OCI-LY3 (cell line): ENCODE data around the gene SLC25A23.

ENCODE experiments used
- H2AFZ ChIP-seq: fragments of 200-600, 300-600 bp; shearing (Covaris generic); 2 replicates; pipeline ENCODE4 v1.6.0; 2014; ENCODE audit warnings: antibody characterized with exemption, low read depth, low read length
- H3K27ac ChIP-seq: fragments of 200-600, 300-600 bp; sonication (generic); 2 replicates; pipeline ENCODE4 v1.5.1; 2014; ENCODE audit warnings: mild to moderate bottlenecking, low read length, moderate library complexity, mixed read lengths
- H3K27me3 ChIP-seq: fragments of 200-600, 300-600 bp; sonication (generic); 2 replicates; pipeline ENCODE4 v1.6.1; 2014; ENCODE audit warnings: low read depth, low read length, mixed read lengths
- H3K36me3 ChIP-seq: fragments of 200-600, 300-600 bp; sonication (generic); replicated peaks from 2 replicates; pipeline ENCODE3; 2014; ENCODE audit warnings: low read depth, low read length, mixed read lengths
- H3K4me1 ChIP-seq: fragments of 300-600, 200-600 bp; sonication (generic); 2 replicates; pipeline ENCODE4 v1.6.1; 2014; ENCODE audit warnings: low read length, mixed read lengths
- H3K4me2 ChIP-seq: fragments of 200-600, 300-600 bp; sonication (generic); 2 replicates; pipeline ENCODE4 v1.6.1; 2014; ENCODE audit warnings: low read length, mixed read lengths
- H3K4me3 ChIP-seq: fragments of 300-600, 200-600 bp; sonication (generic); 2 replicates; pipeline ENCODE4 v1.5.1; 2014; ENCODE audit warnings: antibody characterized with exemption, mild to moderate bottlenecking, low read length, moderate library complexity
- H3K79me2 ChIP-seq: fragments of 300-600, 200-600 bp; shearing (Covaris generic); 2 replicates; pipeline ENCODE4 v1.6.1; 2014; ENCODE audit warnings: mild to moderate bottlenecking, low read length, mixed read lengths
- H3K9ac ChIP-seq: fragments of 300-600, 200-600 bp; shearing (Covaris generic); 2 replicates; pipeline ENCODE4 v1.6.0; 2014; ENCODE audit warnings: mild to moderate bottlenecking, low read length, moderate library complexity
- H3K9me3 ChIP-seq: fragments of 200-600, 300-600 bp; shearing (Covaris generic); 2 replicates; pipeline ENCODE4 v1.6.1; 2014; ENCODE audit warnings: low read length, mixed read lengths; ENCODE audit not compliant: insufficient read depth
- H4K20me1 ChIP-seq: fragments of 200-600, 300-600 bp; sonication (generic); 2 replicates; pipeline ENCODE4 v1.6.1; 2016; ENCODE audit warnings: low read length, mixed read lengths; ENCODE audit not compliant: insufficient read depth
- CTCF ChIP-seq: fragments of 200-600, 300-600 bp; sonication (generic); IDR thresholded peaks from 2 replicates; pipeline ENCODE4 v1.5.1; 2014; ENCODE audit warnings: antibody characterized with exemption, low read length, low read depth
- EZH2phosphoT487 ChIP-seq: fragments of 200-600 bp; shearing (Covaris generic); IDR thresholded peaks from 2 replicates; pipeline ENCODE4 v1.6.1; 2018; ENCODE audit warnings: antibody characterized with exemption, mixed run types, low read depth

SLC25A23 gene

GRCh38 chr19:6453951-6454565 is 5.5 kb downstream of the SLC25A23 start:
- Histone ChIP-seq H2AFZ (no peak overlapping the region), H3K4me2 (no peak overlapping the region), H3K9me3 (peaks cover 18% of the 10 kb centered on the region; the same call in 1 of the 2 replicates), H3K36me3 (peaks cover 75% of the 10 kb centered on the region), H3K4me1 (peaks cover 12% of the 10 kb centered on the region), H3K4me3 (no peak overlapping the region), H4K20me1 (no peaks in the 10 kb centered on the region), H3K27ac (no peak overlapping the region), H3K27me3 (no peaks in the 10 kb centered on the region), H3K79me2 (peaks cover 19% of the 10 kb centered on the region), H3K9ac (no peak overlapping the region)
- TF ChIP-seq CTCF: no peak
- TF ChIP-seq EZH2phosphoT487: no peak

GRCh38 chr19:6452899-6453298 is 6.7 kb downstream of the SLC25A23 start:
- Histone ChIP-seq H3K4me3 (no peak overlapping the region), H3K4me1 (peaks cover 4% of the 10 kb centered on the region), H3K27ac (no peak overlapping the region), H2AFZ (no peak overlapping the region), H3K36me3 (peaks cover 75% of the 10 kb centered on the region), H3K9me3 (peaks cover 18% of the 10 kb centered on the region; the same call in 1 of the 2 replicates), H3K4me2 (no peak overlapping the region), H4K20me1 (no peaks in the 10 kb centered on the region), H3K9ac (no peak overlapping the region), H3K27me3 (no peaks in the 10 kb centered on the region), H3K79me2 (peaks cover 7% of the 10 kb centered on the region)
- TF ChIP-seq EZH2phosphoT487 (no peak), CTCF (no peak)

GRCh38 chr19:6452223-6452614 is 7.4 kb downstream of the SLC25A23 start:
- H3K4me2 ChIP-seq: no peak overlapping the region
- no peak overlapping the region for H3K9ac ChIP-seq
- peaks cover 69% of the 10 kb centered on the region for H3K36me3 ChIP-seq
- no peaks in the 10 kb centered on the region for H3K27me3 ChIP-seq
- no peak overlapping the region for H3K4me3 ChIP-seq
- peaks cover under 1% of the 10 kb centered on the region; the same call in 1 of the 2 replicates for H3K79me2 ChIP-seq
- no peak overlapping the region for H2AFZ ChIP-seq
- no peaks in the 10 kb centered on the region for H4K20me1 ChIP-seq
- TF ChIP-seq CTCF: no peak
- TF ChIP-seq EZH2phosphoT487: no peak
- H3K4me1 ChIP-seq: no peaks in the 10 kb centered on the region
- H3K9me3 ChIP-seq: peaks cover 18% of the 10 kb centered on the region; the same call in 1 of the 2 replicates
- no peak overlapping the region for H3K27ac ChIP-seq

GRCh38 chr19:6451583-6452222 is 7.9 kb downstream of the SLC25A23 start:
- Histone ChIP-seq H3K27me3 (no peaks in the 10 kb centered on the region), H3K9ac (no peak overlapping the region), H3K27ac (no peak overlapping the region), H3K79me2 (no peaks in the 10 kb centered on the region), H3K4me3 (no peak overlapping the region), H3K9me3 (peaks cover 18% of the 10 kb centered on the region; the same call in 1 of the 2 replicates), H3K4me2 (no peak overlapping the region), H3K4me1 (no peaks in the 10 kb centered on the region), H3K36me3 (peaks cover 67% of the 10 kb centered on the region), H4K20me1 (no peaks in the 10 kb centered on the region), H2AFZ (no peak overlapping the region)
- TF ChIP-seq CTCF (no peak), EZH2phosphoT487 (no peak)
